GM18870 (cell line): ENCODE results near the gene ZBTB20.

Source experiments
- ATAC-seq: cut with Tn5 transposase; IDR thresholded peaks from one replicate; pipeline ENCODE4 v1.9.1; 2021; ENCODE audit warnings: moderate library complexity; ENCODE audit not compliant: unreplicated experiment

Gene ZBTB20

DNA sequence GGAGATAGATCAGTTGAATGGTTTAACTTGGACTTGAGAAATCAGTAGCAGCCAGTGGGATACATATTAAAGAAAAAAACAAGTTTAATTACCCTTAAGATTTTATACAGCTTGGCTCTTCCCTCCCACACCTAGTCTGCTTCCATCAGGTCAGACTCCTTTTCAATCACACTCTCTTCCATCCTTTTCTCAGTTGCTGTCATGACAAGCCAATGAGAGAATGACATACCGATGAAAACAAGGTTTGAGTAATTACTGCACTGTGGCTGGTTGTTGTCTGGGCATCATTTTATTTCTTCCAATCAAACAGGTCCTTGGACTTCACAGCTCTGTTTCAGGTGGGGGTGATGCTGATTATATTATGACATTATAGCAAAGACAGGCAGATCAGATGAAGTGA is 424.6 kb downstream of the ZBTB20 start:
- no peak for ATAC-seq

DNA sequence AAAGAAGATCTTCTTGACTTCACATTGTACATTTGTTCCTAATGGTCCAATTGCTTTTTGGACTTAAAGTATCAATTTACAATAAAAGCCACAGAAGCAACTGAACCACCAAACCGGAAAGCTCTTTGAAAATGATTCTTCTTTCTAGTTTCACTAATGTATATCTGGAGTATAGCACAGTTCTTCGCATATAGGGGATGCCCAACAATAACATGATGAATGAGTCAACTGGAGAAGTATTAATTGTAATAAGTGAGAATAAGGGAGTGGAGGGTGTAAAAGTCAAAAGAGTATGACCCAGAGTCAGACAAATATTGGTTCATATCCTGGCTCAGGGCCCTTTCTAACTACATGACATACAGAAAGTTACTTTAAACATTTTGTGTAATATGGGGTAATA is 425.2 kb downstream of the ZBTB20 start:
- peak; percentile 72 for ATAC-seq

DNA sequence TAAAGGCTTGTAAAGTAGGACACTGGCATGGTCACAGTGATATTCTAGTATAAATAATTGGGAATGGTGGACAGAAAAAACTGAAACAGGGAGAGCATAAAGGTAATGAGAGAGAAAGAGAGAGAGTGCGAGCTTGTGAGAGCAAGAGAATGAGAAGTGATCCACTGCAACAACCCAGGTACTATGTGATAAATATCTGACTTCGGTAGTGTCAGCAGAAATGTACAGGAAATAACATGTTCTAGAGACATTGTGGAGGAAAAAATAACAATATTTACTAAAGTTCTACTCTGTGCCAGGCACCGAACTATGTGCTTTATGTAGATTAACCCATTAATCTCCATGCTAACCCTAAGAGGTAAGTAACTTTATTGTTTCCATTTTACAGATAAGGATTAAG is 425.9 kb downstream of the ZBTB20 start:
- ATAC-seq: no peak

DNA sequence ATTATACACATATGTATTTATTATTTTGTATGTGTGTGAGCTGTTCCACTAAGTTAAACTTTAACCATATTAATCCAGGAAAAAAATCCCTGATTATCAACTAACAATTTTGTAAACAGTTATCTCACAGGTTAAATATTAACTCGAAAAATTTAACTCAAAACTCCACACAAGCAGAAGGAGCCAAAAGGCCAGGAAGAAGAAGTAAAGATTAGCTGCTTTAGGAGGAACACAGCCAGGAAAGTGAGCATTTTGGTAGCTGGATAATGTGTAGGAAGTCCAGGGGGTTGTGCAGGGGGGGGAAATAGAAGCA is 428.2 kb downstream of the ZBTB20 start:
- no peak for ATAC-seq

DNA sequence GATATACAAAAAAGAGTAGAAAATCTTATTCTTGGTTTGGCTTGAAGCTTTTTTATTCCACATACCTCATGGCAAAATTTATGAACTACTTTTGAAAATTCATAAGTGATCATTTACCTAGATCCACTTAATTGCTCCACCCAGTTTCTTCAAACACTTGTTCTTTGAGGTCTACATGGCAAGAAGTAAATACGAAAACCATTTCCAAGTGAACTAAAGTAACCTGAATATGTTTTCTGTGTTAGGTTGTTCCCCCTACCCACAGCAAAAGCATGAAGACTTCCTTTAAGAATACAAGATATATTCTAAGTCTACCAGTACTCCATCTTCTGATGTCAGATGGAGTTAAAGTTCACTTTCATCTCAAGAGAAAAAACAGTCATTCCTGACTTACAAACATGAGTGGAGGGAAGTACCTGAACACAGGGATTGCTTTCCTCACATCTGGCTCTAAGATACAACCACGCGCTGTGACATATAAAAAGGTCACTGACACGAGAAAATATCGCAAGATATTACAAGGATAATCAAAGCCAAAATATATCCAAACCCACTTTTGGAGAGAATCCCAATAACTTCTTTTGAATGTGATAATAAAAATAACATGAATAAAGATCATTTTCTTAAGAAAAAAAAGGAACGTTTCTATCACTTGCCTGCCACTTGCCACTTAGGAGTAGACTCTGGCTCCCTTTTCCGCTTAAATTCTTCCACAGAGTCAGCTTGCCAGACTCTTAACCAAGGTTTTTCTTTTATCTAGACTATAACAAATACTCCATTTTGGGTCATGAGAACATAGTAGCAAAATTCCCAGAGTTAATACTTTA is 428.8 kb downstream of the ZBTB20 start:
- no peak for ATAC-seq

DNA sequence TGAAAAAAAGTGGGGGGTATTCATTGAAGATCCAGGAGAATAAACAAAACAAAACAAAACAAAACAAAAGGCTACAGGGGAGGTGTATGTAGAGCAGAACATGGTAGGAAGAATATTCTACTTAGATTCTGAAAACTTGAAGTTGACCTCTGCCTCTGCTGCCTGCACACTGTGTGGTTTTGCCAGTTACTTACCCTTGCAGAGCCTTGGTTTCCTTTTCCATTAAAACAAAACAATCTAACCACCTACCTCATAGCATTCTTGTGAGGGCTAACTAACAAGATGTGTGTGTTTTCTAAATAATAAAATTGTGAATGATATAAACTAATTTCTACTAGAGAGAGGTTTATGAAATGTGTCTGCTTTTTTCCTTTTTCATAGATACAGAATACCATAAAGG is 430.2 kb downstream of the ZBTB20 start:
- ATAC-seq: no peak

DNA sequence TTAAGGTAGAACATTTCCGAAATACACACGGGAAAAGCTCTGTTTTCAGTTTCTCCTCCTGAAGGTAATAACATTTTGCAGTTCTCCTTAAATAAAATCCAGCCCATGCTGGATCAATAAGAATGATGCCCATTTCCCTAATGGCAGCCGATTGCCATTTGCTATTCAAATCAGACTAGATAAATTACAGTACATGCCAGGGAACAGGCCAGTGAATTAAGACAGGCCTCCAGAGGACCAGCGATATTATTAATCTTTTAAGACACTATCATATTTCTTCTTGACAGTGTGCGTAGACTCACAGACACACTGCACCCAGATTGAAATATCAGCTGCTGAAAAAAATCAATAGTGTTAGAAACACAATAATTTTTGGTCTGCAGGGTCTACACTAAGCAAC is 431.0 kb downstream of the ZBTB20 start:
- ATAC-seq: no peak

DNA sequence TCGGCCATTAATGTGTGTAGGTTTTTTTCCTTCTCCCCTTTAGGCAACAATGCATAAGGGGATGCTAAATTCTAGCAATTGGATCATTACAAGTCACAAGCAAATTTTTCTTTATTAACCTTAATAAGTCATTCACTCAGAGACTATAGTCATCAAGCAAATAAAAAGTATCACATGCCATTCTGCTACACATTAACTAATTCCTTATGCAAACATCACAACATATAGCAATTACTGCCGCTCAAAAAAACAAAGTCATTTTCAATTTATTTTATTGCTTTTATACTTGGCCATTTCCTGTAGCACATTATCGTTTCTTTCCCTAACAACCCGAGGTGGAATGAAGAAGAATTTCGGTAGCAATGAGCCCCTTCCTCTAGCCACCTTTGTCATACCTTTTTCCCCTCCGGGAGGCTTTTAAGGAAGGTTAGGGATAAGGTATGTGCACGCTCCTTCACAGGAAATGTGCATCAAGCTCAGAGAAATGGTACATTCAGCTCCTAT is 432.1 kb downstream of the ZBTB20 start:
- ATAC-seq: no peak

DNA sequence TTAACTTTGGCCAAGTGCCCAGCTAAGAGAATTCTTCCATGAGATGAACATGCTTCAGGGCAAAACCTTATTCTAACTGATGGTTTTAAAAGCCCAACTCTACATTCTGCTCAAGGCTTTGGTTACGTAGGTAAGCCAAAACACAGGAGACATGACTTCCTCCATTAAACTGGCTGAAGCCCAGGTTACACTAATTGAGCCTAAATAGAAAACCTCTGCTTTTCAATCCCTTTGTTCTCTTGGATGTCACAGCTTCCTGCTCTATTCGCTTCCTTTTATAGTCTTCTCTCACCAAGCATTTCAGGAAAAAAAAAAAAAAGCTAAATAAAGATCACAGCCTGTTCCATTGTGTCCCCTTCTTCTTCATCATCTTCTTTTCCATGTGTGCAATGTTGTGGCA is 432.9 kb downstream of the ZBTB20 start:
- ATAC-seq: no peak

DNA sequence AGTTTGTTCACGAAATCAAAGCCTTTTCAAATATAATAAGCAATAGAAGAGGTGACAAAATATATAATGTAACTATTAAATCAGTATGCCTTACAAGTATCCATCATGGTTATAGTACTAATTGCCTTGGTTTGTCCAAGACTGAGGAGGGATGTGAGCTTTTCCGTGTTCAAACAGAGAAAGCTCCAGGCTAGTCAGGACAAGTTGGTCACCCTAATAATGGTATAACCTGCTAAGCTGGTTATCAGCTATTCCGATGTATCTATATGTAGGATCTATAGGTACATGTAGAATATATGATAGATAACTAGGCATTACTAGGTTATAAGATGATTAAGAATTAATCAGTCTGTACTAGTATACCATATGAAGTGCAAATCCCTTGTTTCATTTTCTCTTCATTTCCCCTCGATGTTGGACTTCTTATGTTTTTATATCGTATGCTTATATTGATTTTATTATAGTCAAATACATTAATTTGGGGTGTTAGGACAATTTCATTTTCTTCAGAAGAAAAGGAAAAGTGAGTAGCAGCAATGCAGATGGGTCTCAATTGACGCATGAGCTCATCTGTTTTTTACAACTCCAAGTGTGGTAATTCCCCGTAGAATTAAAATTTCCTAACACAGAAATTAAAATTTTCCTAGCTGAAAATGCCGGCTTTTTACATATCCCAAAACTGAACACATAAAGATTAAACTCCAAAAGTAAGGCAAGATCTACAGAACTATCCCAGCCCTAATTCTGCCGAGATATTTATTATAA is 434.2 kb downstream of the ZBTB20 start:
- no peak for ATAC-seq

DNA sequence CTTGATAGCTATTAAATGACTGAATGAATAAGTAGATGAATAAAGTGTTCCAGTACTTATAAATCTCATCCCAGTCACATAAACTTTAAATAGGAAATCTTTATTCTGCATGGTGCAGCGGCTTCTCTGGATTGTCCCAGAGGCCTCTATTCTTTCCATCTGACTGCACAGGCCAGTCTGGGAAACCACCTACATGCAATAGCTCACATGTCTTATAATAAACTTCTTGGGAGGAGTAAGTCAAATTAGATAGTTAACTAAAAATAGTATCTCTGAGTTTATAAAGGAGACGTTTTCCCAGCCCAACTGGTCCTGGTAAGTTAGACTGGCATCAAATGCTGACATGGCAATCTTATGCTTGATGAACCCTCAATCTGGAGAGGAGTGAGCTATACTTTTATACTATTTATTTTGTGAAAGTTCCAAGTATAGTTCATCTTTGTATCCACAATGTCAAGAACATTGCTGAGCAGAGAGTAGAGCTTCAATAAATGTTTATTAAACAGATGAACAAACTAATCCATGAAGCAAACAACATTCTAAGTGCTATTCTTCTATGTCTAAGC is 435.7 kb downstream of the ZBTB20 start:
- no peak for ATAC-seq

DNA sequence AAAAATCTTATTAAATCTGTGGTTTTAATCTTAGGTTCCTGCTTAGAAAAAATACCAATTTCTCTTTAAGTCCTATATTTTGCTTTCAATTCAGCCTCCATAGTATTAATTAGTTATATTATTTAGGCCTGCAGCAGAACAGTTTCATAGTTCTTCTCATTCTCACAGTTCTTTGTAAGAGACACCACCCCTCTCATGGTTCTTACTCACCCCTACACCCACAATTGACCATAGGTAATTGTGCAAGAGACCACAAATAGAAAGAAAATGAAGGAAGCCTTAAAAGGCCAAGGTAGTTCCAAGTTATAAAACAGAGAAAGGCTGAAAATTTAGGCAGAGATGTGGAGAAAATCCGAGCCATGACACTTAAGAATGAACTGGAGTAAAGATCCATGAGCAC is 438.0 kb downstream of the ZBTB20 start:
- ATAC-seq: no peak

DNA sequence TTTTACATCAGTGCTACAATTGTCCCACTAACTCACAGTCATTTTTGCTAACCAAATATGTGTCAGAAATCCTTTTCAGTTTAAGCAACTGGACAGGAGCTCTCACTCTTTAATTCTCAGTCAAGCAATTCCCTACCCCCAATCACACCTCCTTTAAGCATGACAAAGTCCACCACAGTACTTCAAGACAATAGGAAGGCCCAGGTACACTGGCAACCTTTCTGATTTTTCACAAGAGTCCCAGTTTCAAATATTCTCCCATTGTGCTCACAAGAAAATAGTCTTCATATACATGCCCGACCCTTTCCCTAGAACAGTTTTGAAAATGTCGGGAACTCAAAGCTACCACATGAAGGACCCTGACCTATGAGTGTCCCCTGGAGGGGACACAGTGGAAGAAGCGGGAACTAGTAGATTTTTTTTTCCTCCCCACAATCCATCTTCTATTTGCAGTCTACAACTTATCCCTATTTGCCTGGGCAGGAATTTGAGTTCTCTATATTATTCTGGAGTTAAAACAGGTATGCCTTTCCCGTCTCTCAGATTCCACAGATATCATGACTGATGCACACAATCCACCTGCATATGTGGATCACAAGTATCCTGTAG is 439.7 kb downstream of the ZBTB20 start:
- no peak for ATAC-seq

DNA sequence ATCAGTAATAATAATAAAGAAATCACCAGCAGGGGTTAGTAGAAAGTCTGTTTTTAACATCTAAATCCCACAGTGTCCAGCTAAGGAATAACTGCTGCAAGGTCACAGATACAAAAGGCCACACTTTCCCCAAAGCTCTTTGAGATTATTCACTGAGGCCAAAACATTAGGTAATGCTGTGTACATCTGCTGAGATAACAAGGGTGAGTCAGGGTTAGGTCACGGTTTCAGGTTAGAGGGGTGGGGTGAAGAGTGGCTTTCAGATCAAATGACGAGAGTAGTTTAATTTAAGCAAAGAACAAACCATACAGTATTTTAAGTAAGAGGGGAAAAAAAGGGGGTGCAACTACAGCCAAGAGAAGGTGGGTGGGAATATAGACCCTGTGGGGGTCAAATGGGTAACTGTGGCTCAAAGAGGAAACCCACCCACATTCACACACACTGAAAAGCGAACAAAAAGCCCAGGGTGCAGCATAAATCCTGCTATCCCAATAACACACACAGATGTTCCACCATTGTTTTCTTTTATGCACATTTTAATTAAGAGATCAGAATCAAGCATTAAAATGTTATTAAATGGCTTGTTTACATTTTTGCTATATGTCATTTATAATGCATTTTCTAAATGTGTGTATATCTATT is 440.4 kb downstream of the ZBTB20 start:
- ATAC-seq: no peak

DNA sequence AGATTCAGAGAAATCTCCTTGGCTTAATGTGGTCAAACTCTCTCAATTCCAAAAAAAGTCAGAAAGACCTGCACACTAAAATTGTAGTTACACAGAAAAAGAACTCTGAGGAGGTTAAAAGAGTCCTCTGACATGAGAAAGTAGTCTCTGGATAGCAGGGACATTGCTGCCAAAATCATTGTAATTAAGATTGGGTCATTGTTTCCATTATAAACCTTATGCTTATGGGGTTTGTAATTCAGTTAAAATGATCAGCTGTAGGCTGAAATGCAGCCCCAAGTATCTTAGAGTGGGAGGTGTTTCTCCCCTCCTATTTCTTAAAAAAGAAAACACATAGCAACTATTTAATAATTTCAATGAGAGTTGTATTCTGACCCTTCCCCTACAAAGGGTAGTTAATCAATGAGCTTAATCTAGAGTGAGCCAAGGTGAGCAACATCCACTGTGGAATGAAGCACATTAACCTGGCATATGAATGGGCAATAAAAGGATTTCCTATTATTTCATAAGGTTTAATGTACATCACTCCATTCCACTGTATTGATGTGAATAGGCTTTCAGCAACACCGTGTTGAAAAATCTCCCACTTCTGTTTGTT is 446.4 kb downstream of the ZBTB20 start:
- no peak for ATAC-seq

DNA sequence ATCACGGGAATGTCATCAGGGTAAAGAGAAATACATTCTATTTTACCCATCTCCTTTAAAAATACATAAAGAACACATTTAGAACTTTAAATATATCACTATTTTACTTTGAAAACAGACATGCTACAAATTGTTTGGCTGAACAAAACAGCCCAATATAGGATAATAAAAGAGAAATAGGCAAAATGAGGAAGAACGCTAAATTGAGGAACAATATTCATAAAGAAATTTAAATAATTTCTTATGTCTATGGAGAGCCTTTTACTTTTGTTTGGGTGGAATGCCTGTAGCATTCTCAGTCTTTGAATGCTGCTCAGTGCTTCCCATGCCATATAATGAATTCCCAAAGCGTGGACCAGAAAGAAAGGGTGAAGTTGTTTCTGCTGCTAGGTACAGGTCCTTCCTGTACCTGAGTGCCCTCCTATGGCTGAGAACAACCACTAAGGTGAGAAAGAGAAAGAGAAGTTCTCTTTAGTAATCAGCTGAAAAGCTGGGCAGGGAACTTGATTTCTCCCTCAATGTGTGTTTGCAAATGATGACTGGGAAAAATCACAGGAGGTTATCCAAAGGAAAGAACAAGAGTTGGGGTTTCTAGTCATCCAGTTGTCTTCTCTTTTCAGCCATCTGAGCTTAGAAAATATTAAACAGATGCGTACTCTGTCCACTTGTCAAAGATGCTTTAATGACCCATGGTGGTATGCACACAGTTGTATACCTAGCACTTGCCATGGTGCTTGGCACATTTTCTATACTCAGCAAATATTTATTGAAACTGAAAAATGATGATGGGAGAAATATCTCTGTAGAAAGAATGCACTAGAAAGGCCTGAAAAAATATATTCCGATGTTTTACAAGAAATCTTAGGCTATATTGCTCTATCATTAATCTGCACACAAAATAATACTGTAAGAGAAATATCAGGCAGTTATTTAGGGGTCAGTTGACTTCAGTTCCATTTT is 448.7 kb downstream of the ZBTB20 start:
- no peak for ATAC-seq

DNA sequence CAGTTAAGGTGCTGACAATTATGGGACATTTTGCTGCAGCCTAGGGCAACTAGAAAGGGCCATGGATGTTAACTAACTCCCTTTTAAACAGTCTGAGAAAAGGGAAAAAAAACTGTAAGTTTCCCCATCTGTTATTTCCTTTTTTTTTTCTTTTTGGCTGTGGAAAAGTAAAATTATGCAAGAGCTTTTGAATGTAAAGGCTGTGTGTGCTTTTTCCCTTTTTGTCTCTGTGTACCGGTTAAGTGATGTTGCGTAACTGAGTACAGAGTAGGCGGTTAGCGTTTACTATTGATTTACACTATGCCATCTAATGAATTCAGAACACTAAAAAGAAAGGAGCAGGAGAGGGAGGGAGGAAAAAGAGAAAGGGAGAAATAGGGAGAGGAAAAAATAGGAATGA is 449.7 kb downstream of the ZBTB20 start:
- ATAC-seq: no peak

DNA sequence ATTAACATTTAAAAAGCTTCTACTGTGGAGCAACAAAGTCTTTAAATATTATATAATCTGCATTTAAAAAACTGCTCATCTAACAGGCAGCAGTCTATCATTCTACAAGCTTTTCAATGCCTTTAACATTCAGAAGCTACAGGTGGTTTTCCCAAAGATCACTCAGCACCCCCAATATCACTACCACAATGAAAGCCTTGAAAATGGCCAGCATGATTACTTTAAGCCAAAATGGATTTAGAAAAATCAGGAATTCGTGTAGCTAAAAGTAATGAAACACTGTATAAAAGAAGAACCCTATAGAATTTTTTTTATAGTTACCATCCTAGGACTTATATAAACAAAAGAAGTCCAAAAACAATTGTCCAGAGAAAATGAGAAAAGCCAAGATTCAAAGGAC is 452.8 kb downstream of the ZBTB20 start:
- no peak for ATAC-seq

DNA sequence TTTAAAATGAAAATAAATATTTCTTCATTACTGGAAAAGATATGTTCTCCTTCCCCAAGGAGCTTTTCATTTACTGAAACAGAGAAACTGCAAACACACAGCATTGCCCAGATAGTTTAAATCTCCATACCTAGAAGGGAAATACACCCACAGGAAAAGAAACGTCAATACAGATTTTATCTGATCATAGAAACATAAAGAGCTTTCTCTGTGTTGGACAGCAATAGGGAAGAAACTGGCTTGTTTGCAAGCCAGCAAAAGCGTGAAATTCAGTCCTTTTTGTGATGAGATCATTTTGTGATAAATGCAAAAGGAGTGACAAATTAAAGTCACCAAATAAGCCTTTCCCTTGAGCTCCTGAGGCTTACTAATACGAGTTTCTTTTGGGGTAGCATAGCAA is 455.2 kb downstream of the ZBTB20 start:
- no peak for ATAC-seq

DNA sequence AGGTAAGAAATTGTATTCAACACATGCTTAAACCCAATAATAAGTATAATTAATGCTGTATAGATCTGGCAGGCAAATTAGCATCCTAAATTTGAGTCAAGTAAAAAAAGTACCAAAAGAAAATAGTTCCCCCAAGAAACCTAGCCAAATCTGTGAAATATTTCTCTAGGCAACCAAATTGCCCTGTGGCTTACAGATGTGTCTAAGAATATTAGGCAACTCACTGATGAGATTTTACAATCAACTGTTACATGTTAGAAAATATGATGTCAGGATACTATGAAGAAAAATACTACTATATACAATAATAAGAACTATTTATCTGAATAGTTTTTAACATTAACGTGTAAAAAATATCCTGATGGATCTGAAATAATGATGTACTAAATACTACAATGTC is 456.2 kb downstream of the ZBTB20 start:
- no peak for ATAC-seq
